BLaER1 treated with 17β-estradiol and CSF1 and Interleukin-3, amounts not matched to agents 10 nM and 100 nM (cell line): ENCODE measurements around the gene LGALS1.

Source experiments
- H3K27ac ChIP-seq, 11 experiments: shearing (Covaris generic); formaldehyde crosslinking; 2 replicates each; pipeline ENCODE4 v1.8.1; 2022
- H3K27me3 ChIP-seq, 11 experiments: shearing (Covaris generic); formaldehyde crosslinking; 2 replicates each; pipeline ENCODE4 v1.8.1; 2022
- H3K36me3 ChIP-seq, 11 experiments: shearing (Covaris generic); formaldehyde crosslinking; 2 replicates each; pipeline ENCODE4 v1.8.1; 2022
- H3K4me1 ChIP-seq, 10 experiments: shearing (Covaris generic); formaldehyde crosslinking; 2 replicates each; pipeline ENCODE4 v1.8.1; 2022
- H3K4me2 ChIP-seq, 11 experiments: shearing (Covaris generic); formaldehyde crosslinking; 2 replicates each; pipeline ENCODE4 v1.8.1; 2022
- H3K4me3 ChIP-seq, 10 experiments: shearing (Covaris generic); formaldehyde crosslinking; 2 replicates each; pipeline ENCODE4 v1.8.1; 2022
- H3K9ac ChIP-seq, 11 experiments: shearing (Covaris generic); formaldehyde crosslinking; 2 replicates each; pipeline ENCODE4 v1.8.1; 2022
- H3K9me3 ChIP-seq, 11 experiments: shearing (Covaris generic); formaldehyde crosslinking; replicated peaks in 1 of 11; 2 replicates each; pipeline ENCODE4 v1.8.1; 2022
- H4K20me1 ChIP-seq, 11 experiments: shearing (Covaris generic); formaldehyde crosslinking; 2 replicates each; pipeline ENCODE4 v1.8.1; 2022
- Cebpa-rat ChIP-seq, 11 experiments: shearing (Covaris generic); IDR thresholded peaks; 2 replicates each; pipeline ENCODE4 v1.8.1; 2022

LGALS1 gene

DNA sequence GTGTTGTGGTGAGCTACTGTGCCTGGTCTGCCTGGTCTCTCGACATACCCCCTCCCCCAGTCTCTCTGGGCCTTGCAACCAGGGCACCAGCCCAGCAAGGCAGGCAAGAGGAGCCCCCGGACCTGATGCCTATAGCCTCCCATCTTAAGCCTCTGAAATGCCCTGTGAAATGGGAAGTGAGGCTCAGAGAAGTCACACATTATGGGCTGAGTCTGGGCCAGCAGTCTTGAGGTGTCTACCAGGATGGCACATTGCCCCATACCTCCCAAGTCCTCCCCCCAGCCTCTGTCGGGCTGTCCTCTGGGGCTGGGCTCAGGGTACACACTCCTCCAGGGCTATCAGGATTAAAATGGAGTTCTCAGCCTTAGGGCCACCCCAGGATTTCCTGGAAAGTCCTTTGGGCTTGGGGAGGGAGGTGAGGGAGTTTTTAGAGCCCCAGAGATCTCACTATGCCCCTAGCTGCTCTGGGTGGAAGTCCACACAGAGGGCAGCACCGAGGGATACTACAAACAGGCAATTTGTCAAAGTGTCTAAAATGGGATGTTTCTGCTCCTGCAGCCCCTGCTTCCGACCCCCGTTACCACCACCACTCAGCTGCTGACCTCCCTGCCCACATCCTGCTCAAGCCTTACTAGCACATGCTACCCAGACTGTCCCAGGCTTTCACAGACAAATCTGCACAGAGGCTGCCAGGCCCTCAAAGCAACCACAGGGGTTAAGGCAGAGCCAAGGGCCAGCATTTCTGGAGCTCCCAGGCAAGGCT lies 39.1 kb upstream of the LGALS1 start:
- H3K4me3 ChIP-seq = peak overlapping the region in 5 of 10 experiments; percentile 16 to 94 (median 48); a peak in 9 of 20 replicates
- H4K20me1 ChIP-seq = peaks cover 0 to 12% (median 10%) of the 10 kb centered on the region in 11 experiments; a peak in 15 of 22 replicates
- H3K27ac ChIP-seq = peak overlapping the region; percentile 52 to 97 (median 92); a peak in 21 of 22 replicates
- H3K9ac ChIP-seq = peak overlapping the region; percentile 85 to 91 (median 88); a peak in 20 of 22 replicates
- H3K4me1 ChIP-seq = peaks cover 86 to 96% (median 90%) of the 10 kb centered on the region in 10 experiments
- H3K4me2 ChIP-seq = peak overlapping the region; percentile 87 to 99 (median 95)
- peaks cover 0 to 19% (median 12%) of the 10 kb centered on the region in 11 experiments; a peak in 15 of 22 replicates for H3K36me3 ChIP-seq
- no peak for TF ChIP-seq Cebpa-rat (IDR thresholded peaks at IDR 0.05)
- H3K27me3 ChIP-seq = no peaks in the 10 kb centered on the region
- no peaks in the 10 kb centered on the region for H3K9me3 ChIP-seq

DNA sequence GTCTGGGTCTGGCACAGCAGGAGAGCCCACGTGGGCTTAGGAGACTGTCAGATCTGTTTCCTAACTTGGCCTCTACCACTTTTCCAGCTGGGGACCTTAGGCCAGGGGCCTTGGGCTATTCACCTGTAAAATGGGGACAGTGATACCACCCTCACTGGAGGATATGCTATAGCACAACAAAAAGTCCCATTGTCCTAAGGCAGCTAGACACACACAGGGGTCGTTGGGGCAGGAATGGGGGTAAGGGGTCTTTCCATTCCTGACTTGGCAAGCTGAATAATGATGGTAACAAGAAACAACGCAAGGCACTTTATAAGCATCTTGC lies 38.5 kb upstream of the LGALS1 start:
- peaks cover 0 to 17% (median 15%) of the 10 kb centered on the region in 11 experiments; a peak in 15 of 22 replicates for H4K20me1 ChIP-seq
- H3K27me3 ChIP-seq = no peaks in the 10 kb centered on the region
- peaks cover 86 to 96% (median 90%) of the 10 kb centered on the region in 10 experiments for H3K4me1 ChIP-seq
- no peaks in the 10 kb centered on the region for H3K9me3 ChIP-seq
- peak overlapping the region; percentile 85 to 91 (median 88); a peak in 20 of 22 replicates for H3K9ac ChIP-seq
- peak overlapping the region; percentile 52 to 97 (median 92); a peak in 21 of 22 replicates for H3K27ac ChIP-seq
- TF ChIP-seq Cebpa-rat (IDR thresholded peaks at IDR 0.05) = no peak
- H3K4me3 ChIP-seq = peak overlapping the region in 5 of 10 experiments; percentile 16 to 94 (median 48); a peak in 9 of 20 replicates
- peaks cover 0 to 19% (median 9%) of the 10 kb centered on the region in 11 experiments; a peak in 18 of 22 replicates for H3K36me3 ChIP-seq
- peak overlapping the region; percentile 87 to 99 (median 95) for H3K4me2 ChIP-seq

DNA sequence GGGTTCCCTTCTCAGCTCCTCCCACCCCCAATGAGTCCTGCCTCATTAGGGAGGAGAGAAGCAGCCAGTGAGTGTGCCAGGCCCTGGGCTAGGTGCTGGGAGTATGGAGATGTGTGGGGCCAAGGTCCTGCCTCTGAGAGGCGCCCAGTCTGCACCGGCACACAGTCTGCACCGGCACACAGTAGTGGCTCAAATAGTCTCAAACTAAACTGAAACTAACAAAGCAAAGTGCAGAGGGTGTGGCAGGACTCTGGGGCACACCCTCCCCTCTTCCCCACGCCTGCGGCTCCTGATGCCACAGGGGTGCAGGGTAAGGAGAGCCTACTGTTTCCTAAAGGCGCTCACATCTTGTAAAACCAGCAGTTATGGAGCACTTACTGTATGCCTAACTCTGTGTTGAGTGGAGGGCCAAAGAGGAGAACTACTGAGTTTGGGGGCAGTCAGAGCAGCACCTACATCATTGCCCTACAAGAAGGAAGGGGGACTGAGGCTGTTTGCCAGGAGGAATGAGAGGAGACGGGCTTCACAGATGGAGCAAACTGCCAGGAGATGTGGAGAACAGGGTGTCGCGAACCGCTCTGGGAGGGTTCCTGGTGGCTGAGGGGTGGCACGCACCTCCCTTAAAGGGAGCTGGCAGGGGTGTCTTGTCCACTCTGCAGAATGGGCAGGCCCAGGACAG lies 36.9 kb upstream of the LGALS1 start:
- Histone ChIP-seq H3K4me2 (peak overlapping the region; percentile 87 to 99 (median 95)), H3K4me3 (peak overlapping the region; percentile 67 to 94 (median 80); a peak in 19 of 20 replicates), H4K20me1 (peaks cover 0 to 33% (median 28%) of the 10 kb centered on the region in 11 experiments; a peak in 15 of 22 replicates), H3K9me3 (no peaks in the 10 kb centered on the region), H3K27ac (peak overlapping the region; percentile 52 to 97 (median 92); a peak in 20 of 22 replicates), H3K27me3 (no peaks in the 10 kb centered on the region), H3K4me1 (peaks cover 72 to 94% (median 90%) of the 10 kb centered on the region in 10 experiments), H3K36me3 (peaks cover 12 to 29% (median 19%) of the 10 kb centered on the region in 11 experiments; a peak in 20 of 22 replicates), H3K9ac (peak overlapping the region; percentile 85 to 91 (median 88); a peak in 21 of 22 replicates)
- TF ChIP-seq Cebpa-rat (IDR thresholded peaks at IDR 0.05) = no peak

DNA sequence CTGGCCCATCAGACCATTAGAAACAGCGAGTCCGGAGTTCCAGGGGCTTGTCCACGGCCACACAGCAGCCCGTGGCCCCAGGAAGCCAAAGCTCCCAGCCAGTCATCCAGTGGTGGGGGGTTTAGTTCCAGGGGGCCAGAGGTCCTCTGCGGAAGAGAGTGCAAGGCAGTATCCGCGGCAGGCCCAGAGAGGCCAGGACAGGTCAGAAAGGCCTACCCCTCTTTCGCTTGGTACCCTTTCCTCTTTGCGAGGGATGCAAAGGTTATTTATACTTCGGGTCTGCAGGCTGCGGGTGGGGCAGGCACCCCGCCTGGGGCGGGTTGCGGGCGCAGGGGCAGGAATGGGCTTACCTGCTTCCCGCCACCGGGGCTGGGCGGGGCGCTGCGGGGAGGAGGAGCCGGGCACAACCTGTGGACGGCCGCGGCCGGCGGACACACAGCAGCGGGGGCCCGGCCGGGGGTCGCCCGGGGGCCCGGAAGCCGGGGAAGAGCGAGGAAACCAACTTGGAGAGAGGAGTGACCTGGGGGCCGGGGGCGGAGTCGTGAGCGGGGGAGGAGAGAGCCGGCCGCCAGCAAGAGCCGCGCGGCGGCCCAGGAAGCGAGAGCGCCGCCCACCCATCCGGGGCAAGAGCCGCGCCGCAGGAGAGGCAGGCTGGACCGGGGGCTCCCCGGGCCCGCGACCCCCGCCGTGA lies 36.2 kb upstream of the LGALS1 start, which contains the start of gene SH3BP1:
Gene SH3BP1, plus strand, starts transcription at position 600 of the 691 bp plus-strand sequence. CDS start 119 bp downstream, outside the sequence.
- H3K9ac ChIP-seq = peak within 1 kb of the TSS; percentile 85 to 91 (median 88)
- H3K27ac ChIP-seq = peak within 1 kb of the TSS; percentile 74 to 97 (median 92)
- H3K4me3 ChIP-seq = peak within 1 kb of the TSS; percentile 67 to 94 (median 80)
- peaks cover 65 to 90% (median 88%) of the 10 kb centered on the region in 10 experiments for H3K4me1 ChIP-seq
- peak within 1 kb of the TSS; percentile 87 to 99 (median 95) for H3K4me2 ChIP-seq
- TF ChIP-seq Cebpa-rat (IDR thresholded peaks at IDR 0.05) = no peak
- H3K9me3 ChIP-seq = no peaks in the 10 kb centered on the region
- H3K36me3 ChIP-seq = peaks cover 16 to 36% (median 26%) of the 10 kb centered on the region in 11 experiments; a peak in 21 of 22 replicates
- H4K20me1 ChIP-seq = peaks cover 0 to 40% (median 34%) of the 10 kb centered on the region in 11 experiments; a peak in 16 of 22 replicates
- no peaks in the 10 kb centered on the region for H3K27me3 ChIP-seq

DNA sequence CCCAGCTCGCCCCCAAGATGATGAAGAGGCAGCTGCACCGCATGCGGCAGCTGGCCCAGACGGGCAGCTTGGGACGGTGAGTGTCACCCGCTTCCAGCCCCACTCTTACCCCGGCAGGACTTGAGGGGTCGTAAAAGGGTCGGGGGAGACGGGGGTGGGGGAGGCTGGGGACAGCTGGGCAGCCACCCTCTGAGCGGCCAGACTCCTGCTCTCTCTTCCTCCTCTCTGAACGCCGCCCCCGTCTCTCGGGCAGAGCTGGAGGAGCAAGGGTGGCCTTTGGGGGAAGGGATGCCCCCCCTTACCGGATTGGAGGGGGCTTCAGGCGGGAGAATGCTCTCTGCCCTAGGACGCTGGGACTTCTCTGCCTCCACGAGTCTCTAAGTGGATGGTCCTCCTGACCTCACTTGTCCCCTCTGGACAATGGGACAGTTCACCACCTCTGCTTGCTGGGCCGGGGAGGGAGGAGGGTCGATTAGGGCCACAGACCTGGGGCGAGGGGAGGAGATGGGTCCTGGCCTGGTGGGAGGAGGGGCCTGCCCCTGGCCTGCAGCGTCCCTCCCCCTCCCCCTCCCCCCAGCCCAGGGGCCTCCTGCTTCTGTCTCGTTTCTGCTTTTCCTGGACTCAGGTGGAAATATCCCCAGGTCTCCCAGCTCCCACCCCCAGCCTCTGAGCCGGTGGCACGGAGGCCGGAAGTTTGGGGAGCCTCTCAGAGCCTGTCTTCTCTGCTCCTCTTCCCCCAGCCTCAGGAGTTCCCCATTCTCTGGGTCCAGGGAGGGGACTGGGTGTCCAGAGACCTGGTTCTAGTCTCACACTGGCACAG lies 35.5 kb upstream of the LGALS1 start:
- no peaks in the 10 kb centered on the region for H3K9me3 ChIP-seq
- no peaks in the 10 kb centered on the region for H3K27me3 ChIP-seq
- peak overlapping the region; percentile 87 to 99 (median 95) for H3K4me2 ChIP-seq
- H3K9ac ChIP-seq = peak overlapping the region; percentile 85 to 91 (median 88)
- peaks cover 57 to 90% (median 81%) of the 10 kb centered on the region in 10 experiments for H3K4me1 ChIP-seq
- H4K20me1 ChIP-seq = peaks cover 0 to 48% (median 41%) of the 10 kb centered on the region in 11 experiments; a peak in 17 of 22 replicates
- peaks cover 24 to 43% (median 34%) of the 10 kb centered on the region in 11 experiments for H3K36me3 ChIP-seq
- peak overlapping the region; percentile 67 to 94 (median 80) for H3K4me3 ChIP-seq
- no peak for TF ChIP-seq Cebpa-rat (IDR thresholded peaks at IDR 0.05)
- peak overlapping the region; percentile 74 to 94 (median 86) for H3K27ac ChIP-seq

DNA sequence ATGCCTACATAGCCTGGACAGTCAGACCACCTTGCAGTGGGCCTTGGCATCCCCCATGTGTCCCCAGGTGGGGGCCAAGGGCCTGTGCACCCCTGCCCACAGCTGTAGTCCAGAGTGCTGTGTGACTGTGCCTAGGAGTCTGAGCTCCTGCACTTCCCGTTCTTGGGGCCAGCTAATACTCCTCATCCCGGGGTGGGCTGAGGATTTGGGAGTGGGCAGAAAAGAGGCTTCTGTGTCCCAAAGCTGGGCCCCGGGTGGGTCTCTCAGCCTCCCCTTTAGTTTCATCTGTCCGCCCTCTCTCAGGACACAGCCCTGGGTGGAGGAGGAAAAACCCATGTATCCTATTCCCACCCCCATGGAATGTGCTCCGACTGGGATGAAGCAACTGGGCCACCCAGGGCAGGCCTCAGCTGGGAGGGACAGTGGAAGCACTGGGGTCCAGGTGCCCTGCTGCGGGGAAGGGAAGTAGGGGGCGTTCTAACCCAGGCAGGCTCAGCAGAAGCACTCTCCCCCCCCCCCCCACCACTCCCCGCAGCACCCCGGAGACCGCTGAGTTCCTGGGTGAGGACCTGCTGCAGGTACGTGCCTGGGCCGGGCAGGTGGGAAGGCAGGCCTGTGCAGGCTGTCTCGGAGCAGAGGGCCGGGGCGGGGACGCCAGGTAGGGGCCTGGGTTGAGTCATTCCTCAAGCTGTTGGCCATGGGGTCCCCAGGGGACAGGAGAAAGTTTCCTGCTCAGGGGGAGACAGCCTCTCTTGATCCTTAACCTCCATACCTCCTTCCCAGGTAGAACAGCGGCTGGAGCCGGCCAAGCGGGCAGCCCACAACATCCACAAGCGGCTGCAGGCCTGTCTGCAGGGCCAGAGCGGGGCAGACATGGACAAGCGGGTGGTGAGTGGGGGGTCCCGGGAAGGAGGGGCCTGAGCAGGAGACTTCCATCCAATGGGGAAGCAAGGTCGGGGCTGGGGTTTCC lies 34.6 kb upstream of the LGALS1 start:
- TF ChIP-seq Cebpa-rat (IDR thresholded peaks at IDR 0.05) = no peak
- H4K20me1 ChIP-seq = peaks cover 0 to 57% (median 47%) of the 10 kb centered on the region in 11 experiments; a peak in 17 of 22 replicates
- H3K27me3 ChIP-seq = no peaks in the 10 kb centered on the region
- H3K4me1 ChIP-seq = peaks cover 48 to 82% (median 75%) of the 10 kb centered on the region in 10 experiments
- peak overlapping the region; percentile 85 to 91 (median 88) for H3K9ac ChIP-seq
- H3K9me3 ChIP-seq = no peaks in the 10 kb centered on the region
- peak overlapping the region in 10 of 11 experiments; percentile 56 to 94 (median 89); a peak in 19 of 22 replicates for H3K27ac ChIP-seq
- peaks cover 33 to 52% (median 43%) of the 10 kb centered on the region in 11 experiments for H3K36me3 ChIP-seq
- H3K4me3 ChIP-seq = peak overlapping the region; percentile 67 to 94 (median 80)
- peak overlapping the region; percentile 87 to 99 (median 95) for H3K4me2 ChIP-seq
